Liver (tissue), 9 donors: Measurements from ENCODE around the gene VIM. TPM values are rescaled to one million over a fixed set of nuclear protein-coding genes. Genes with fewer than 3 reads are reported as not detected.

ENCODE experiments used
- DNase-seq: peaks from one replicate; pipeline ENCODE4 v3.0.0-alpha.2; 2017; ENCODE audit warnings: low spot score
- H3K27ac ChIP-seq, 2 donors: one replicate each; pipeline ENCODE4 v1.7.0; 2013; ENCODE audit warnings: inconsistent platforms in 2 of 2, low read length in 2 of 2, control low read depth in 1 of 2, low read depth in 1 of 2, mild to moderate bottlenecking in 1 of 2
- H3K27me3 ChIP-seq, 4 donors: one replicate each; pipeline versions ENCODE4 v1.6.1 to v1.7.0; 2013; ENCODE audit warnings: low read length in 3 of 4, inconsistent platforms in 1 of 4, mild to moderate bottlenecking in 1 of 4, moderate library complexity in 1 of 4; ENCODE audit not compliant: control insufficient read depth in 4 of 4, insufficient read depth in 4 of 4
- H3K36me3 ChIP-seq, 4 donors: one replicate each; pipeline versions ENCODE4 v1.6.1 to v1.7.0; 2013; ENCODE audit warnings: low read length in 3 of 4, mild to moderate bottlenecking in 3 of 4, low read depth in 1 of 4, moderate library complexity in 1 of 4; ENCODE audit not compliant: control insufficient read depth in 4 of 4, insufficient read depth in 3 of 4
- H3K4me1 ChIP-seq, 4 donors: one replicate each; pipeline versions ENCODE4 v1.6.1 to v1.7.0; 2013; ENCODE audit warnings: low read length in 3 of 4, mild to moderate bottlenecking in 3 of 4, moderate library complexity in 1 of 4; ENCODE audit not compliant: control insufficient read depth in 4 of 4, insufficient read depth in 4 of 4
- H3K4me3 ChIP-seq, 3 donors: one replicate each; pipeline versions ENCODE4 v1.6.1 to v1.7.0; 2013; ENCODE audit warnings: low read length in 3 of 3, control low read depth in 1 of 3, low read depth in 1 of 3, mild to moderate bottlenecking in 1 of 3
- H3K9ac ChIP-seq, 2 donors: one replicate each; pipeline ENCODE4 v1.7.0; 2013; ENCODE audit warnings: low read length in 2 of 2, mild to moderate bottlenecking in 2 of 2, moderate library complexity in 2 of 2, control low read depth in 1 of 2, low read depth in 1 of 2
- H3K9me3 ChIP-seq, 4 donors: one replicate each; pipeline versions ENCODE4 v1.6.1 to v1.7.0; 2013; ENCODE audit warnings: low read length in 3 of 4; ENCODE audit not compliant: control insufficient read depth in 4 of 4
- EGR1 ChIP-seq, 2 donors: IDR thresholded peaks; 2 replicates each; pipeline ENCODE4 v1.6.1; 2016 to 2018; ENCODE audit warnings: antibody characterized with exemption in 2 of 2, low read depth in 2 of 2
- FOXA1 ChIP-seq: IDR thresholded peaks from 2 replicates; pipeline ENCODE4 v1.6.1; 2016; ENCODE audit warnings: antibody characterized with exemption
- FOXA2 ChIP-seq: IDR thresholded peaks from 2 replicates; pipeline ENCODE4 v1.6.1; 2016; ENCODE audit warnings: antibody characterized with exemption
- HNF4A ChIP-seq, 2 donors: conservative IDR thresholded peaks; 2 replicates each; pipeline ENCODE4 v1.6.1; 2016; ENCODE audit warnings: antibody characterized with exemption in 2 of 2, mild to moderate bottlenecking in 2 of 2
- HNF4G ChIP-seq: IDR thresholded peaks from 2 replicates; pipeline ENCODE4 v1.6.1; 2016; ENCODE audit warnings: antibody characterized with exemption
- JUND ChIP-seq, 2 donors: IDR thresholded peaks; 2 replicates each; pipeline ENCODE4 v1.6.1; 2016; ENCODE audit warnings: antibody characterized with exemption in 2 of 2
- NR2F2 ChIP-seq: IDR thresholded peaks from 2 replicates; pipeline ENCODE4 v1.6.1; 2016; ENCODE audit warnings: antibody characterized with exemption
- RAD21 ChIP-seq, 2 donors: IDR thresholded peaks; 2 replicates each; pipeline ENCODE4 v1.6.1; 2016; ENCODE audit warnings: antibody characterized with exemption in 2 of 2, mild to moderate bottlenecking in 2 of 2
- RXRA ChIP-seq, 2 donors: IDR thresholded peaks; 2 replicates each; pipeline ENCODE4 v1.6.1; 2017 to 2018; ENCODE audit warnings: antibody characterized with exemption in 2 of 2, mild to moderate bottlenecking in 1 of 2
- SP1 ChIP-seq: IDR thresholded peaks from 2 replicates; pipeline ENCODE4 v1.6.1; 2018; ENCODE audit warnings: antibody characterized with exemption, mild to moderate bottlenecking
- TAF1 ChIP-seq: conservative IDR thresholded peaks from 2 replicates; pipeline ENCODE4 v1.6.1; 2016; ENCODE audit warnings: antibody characterized with exemption, mild to moderate bottlenecking
- YY1 ChIP-seq: IDR thresholded peaks from 2 replicates; pipeline ENCODE4 v1.6.1; 2016; ENCODE audit warnings: antibody characterized with exemption, mild to moderate bottlenecking
- WGBS: extraction: QIAGEN DNeasy Blood & Tissue Kit; methylation state at CpG from one replicate; pipeline ENCODE4 v1.1.7; 2013; 5-methylcytosine and 5-hydroxymethylcytosine counted together
- polyA plus RNA-seq, 2 donors: library from polyadenylated mRNA; stranded (reverse) in 1 of 2; unstranded in 1 of 2; fragments of 200-250 nt in 1 of 2; fragments of >200 nt in 1 of 2; fragmentation: Nextera tagmentation in 1 of 2; extraction: Ambion mirVana in 1 of 2; gene quantifications; one replicate each; pipeline versions ENCODE4 v1.2.1 to v1.2.3, GENCODE V29; 2013 to 2015
- total RNA-seq, 2 donors: library from RNA; depleted of rRNA; stranded (reverse); fragments of >200 nt; gene quantifications; one replicate each; pipeline ENCODE4 v1.2.3, GENCODE V29; 2014
- TF ChIP-seq, protein P1 (sequence below): IDR thresholded peaks from 2 replicates; pipeline ENCODE4 v1.6.1; 2016; ENCODE audit warnings: antibody characterized with exemption
- TF ChIP-seq, protein P2 (sequence below): fragments of 150-350 bp; IDR thresholded peaks from 2 replicates; pipeline ENCODE4 v1.5.1; 2017; ENCODE audit warnings: improper control_type of control experiment, low read depth, low read length; ENCODE audit not compliant: missing input control
- TF ChIP-seq, protein P3 (sequence below): IDR thresholded peaks from 2 replicates; pipeline ENCODE4 v1.6.1; 2016; ENCODE audit warnings: antibody characterized with exemption
- TF ChIP-seq, protein P4 (sequence below): IDR thresholded peaks from 2 replicates; pipeline ENCODE4 v1.6.1; 2016; ENCODE audit warnings: antibody characterized with exemption
- TF ChIP-seq, protein P5 (sequence below): IDR thresholded peaks from 2 replicates; pipeline ENCODE4 v1.6.1; 2016; ENCODE audit warnings: antibody characterized with exemption, mild to moderate bottlenecking
- donor health status: healthy.
- donor health status: healthy.
- donor health status: healthy.
- donor health status: healthy.
- donor health status: healthy.

The VIM gene
- total and polyA plus RNA-seq, 4 donors, result 42.5 to 212 (median 100) TPM

DNA sequence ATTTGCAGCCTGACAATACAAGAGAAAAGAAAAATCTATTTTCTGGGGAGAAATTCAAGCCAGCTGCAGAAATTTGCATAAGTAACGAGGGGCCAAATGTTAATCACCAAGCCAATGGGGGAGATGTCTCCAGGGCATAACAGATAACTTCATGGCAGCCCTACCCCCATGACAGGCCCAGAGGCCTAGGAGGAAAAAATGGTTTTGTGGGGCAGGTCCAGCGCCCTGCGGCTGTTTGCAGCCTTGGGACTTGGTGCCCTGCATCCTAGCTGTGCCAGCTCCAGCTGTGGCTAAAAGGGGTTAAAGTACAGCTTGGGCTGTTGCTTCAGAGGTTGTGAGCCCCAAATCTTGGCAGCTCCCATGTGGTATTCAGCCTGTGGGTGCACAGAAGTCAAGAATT, 54.3 kb downstream of the VIM start:
- H3K9me3 ChIP-seq, result peaks cover 0 to 7% (median 4%) of the 10 kb centered on the region in 4 donors
- H3K36me3 ChIP-seq, result no peaks in the 10 kb centered on the region
- no peak overlapping the region for H3K27ac ChIP-seq
- WGBS, result 81% methylated on average over 3 of the region's 3 CpGs
- no peak overlapping the region for H3K9ac ChIP-seq
- peaks cover 0 to 7% (median under 1%) of the 10 kb centered on the region in 4 donors for H3K27me3 ChIP-seq
- no peak for DNase-seq
- TF ChIP-seq, protein P1, sequence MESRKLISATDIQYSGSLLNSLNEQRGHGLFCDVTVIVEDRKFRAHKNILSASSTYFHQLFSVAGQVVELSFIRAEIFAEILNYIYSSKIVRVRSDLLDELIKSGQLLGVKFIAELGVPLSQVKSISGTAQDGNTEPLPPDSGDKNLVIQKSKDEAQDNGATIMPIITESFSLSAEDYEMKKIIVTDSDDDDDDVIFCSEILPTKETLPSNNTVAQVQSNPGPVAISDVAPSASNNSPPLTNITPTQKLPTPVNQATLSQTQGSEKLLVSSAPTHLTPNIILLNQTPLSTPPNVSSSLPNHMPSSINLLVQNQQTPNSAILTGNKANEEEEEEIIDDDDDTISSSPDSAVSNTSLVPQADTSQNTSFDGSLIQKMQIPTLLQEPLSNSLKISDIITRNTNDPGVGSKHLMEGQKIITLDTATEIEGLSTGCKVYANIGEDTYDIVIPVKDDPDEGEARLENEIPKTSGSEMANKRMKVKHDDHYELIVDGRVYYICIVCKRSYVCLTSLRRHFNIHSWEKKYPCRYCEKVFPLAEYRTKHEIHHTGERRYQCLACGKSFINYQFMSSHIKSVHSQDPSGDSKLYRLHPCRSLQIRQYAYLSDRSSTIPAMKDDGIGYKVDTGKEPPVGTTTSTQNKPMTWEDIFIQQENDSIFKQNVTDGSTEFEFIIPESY, result no peak
- TF ChIP-seq RXRA (IDR thresholded peaks at IDR 0.05) (no peak), HNF4G (no peak), HNF4A (conservative IDR thresholded peaks at IDR 0.05) (no peak), SP1 (no peak), TAF1 (no peak), EGR1 (IDR thresholded peaks at IDR 0.05; ENCODE audit: low read depth in 2 of 2) (no peak), YY1 (no peak), FOXA2 (no peak), RAD21 (IDR thresholded peaks at IDR 0.05) (no peak), NR2F2 (no peak), FOXA1 (no peak), JUND (IDR thresholded peaks at IDR 0.05) (no peak)
- TF ChIP-seq, protein P2, sequence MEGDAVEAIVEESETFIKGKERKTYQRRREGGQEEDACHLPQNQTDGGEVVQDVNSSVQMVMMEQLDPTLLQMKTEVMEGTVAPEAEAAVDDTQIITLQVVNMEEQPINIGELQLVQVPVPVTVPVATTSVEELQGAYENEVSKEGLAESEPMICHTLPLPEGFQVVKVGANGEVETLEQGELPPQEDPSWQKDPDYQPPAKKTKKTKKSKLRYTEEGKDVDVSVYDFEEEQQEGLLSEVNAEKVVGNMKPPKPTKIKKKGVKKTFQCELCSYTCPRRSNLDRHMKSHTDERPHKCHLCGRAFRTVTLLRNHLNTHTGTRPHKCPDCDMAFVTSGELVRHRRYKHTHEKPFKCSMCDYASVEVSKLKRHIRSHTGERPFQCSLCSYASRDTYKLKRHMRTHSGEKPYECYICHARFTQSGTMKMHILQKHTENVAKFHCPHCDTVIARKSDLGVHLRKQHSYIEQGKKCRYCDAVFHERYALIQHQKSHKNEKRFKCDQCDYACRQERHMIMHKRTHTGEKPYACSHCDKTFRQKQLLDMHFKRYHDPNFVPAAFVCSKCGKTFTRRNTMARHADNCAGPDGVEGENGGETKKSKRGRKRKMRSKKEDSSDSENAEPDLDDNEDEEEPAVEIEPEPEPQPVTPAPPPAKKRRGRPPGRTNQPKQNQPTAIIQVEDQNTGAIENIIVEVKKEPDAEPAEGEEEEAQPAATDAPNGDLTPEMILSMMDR, result no peak
- TF ChIP-seq, protein P3, sequence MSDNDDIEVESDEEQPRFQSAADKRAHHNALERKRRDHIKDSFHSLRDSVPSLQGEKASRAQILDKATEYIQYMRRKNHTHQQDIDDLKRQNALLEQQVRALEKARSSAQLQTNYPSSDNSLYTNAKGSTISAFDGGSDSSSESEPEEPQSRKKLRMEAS, result no peak
- TF ChIP-seq, protein P4, sequence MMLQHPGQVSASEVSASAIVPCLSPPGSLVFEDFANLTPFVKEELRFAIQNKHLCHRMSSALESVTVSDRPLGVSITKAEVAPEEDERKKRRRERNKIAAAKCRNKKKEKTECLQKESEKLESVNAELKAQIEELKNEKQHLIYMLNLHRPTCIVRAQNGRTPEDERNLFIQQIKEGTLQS, result no peak
- H3K4me1 ChIP-seq, result no peaks in the 10 kb centered on the region
- no peak overlapping the region for H3K4me3 ChIP-seq

DNA sequence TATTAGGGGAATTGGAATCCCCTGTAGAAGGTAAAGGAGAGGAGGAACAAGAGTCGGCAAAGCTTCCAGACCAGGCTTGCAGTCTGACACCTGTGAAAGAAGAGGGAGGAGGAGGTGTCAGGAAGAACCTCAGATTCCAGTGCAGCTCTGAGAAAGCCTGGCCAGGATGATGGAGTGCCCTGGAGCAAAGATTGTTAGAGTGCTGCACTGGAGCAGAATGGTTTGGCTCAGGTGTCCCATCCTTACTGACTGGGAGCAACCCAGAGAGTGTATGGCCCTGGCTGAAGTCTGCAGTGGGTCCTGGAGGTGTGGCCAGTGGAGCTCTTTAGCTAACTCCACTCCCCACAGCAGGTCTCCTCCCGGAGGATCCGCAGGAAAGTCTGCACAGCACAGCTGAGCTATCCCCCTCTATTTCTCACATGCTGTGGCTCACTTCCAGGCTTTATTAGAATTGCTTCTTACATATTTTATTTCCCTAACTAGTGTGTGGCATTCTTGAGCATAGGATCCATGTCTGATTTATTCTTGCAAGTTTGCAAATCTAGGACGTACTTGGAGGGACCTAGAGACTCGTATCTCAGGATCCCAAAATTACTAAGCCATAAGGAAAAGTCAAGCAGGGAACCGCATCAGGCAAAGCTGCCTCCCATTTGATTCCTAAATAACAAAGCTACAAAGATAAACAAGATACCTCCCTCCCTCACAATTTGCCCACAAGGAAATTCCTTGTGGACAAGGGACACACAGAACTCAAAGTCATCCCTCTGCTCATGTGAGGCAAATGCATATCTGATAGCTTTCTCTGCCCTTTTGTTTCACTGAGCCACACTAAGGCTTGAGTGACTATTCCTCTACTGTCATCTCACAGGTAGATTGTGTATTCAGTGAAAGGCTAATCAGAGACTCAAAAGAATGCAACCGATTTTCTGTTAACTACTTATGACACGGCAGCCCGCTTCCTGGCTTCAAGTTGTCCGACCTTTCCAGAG, 58.8 kb downstream of the VIM start:
- Histone ChIP-seq H3K36me3 (no peaks in the 10 kb centered on the region), H3K4me1 (no peaks in the 10 kb centered on the region), H3K27me3 (peaks cover 0 to 7% (median 2%) of the 10 kb centered on the region in 4 donors), H3K4me3 (no peak overlapping the region), H3K9ac (no peak overlapping the region), H3K9me3 (peaks cover 0 to 7% (median 4%) of the 10 kb centered on the region in 4 donors), H3K27ac (no peak overlapping the region)
- 58% methylated on average over 10 of the region's 10 CpGs for WGBS
- no peak for DNase-seq
- TF ChIP-seq, protein P5, sequence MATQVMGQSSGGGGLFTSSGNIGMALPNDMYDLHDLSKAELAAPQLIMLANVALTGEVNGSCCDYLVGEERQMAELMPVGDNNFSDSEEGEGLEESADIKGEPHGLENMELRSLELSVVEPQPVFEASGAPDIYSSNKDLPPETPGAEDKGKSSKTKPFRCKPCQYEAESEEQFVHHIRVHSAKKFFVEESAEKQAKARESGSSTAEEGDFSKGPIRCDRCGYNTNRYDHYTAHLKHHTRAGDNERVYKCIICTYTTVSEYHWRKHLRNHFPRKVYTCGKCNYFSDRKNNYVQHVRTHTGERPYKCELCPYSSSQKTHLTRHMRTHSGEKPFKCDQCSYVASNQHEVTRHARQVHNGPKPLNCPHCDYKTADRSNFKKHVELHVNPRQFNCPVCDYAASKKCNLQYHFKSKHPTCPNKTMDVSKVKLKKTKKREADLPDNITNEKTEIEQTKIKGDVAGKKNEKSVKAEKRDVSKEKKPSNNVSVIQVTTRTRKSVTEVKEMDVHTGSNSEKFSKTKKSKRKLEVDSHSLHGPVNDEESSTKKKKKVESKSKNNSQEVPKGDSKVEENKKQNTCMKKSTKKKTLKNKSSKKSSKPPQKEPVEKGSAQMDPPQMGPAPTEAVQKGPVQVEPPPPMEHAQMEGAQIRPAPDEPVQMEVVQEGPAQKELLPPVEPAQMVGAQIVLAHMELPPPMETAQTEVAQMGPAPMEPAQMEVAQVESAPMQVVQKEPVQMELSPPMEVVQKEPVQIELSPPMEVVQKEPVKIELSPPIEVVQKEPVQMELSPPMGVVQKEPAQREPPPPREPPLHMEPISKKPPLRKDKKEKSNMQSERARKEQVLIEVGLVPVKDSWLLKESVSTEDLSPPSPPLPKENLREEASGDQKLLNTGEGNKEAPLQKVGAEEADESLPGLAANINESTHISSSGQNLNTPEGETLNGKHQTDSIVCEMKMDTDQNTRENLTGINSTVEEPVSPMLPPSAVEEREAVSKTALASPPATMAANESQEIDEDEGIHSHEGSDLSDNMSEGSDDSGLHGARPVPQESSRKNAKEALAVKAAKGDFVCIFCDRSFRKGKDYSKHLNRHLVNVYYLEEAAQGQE, result no peak
- no peak for TF ChIP-seq RXRA (IDR thresholded peaks at IDR 0.05)
- no peak for TF ChIP-seq EGR1 (IDR thresholded peaks at IDR 0.05; ENCODE audit: low read depth in 2 of 2)
- TF ChIP-seq NR2F2, result no peak
- TF ChIP-seq, protein P4, result no peak
- TF ChIP-seq SP1, result no peak
- TF ChIP-seq, protein P3, result no peak
- TF ChIP-seq FOXA1, result no peak
- no peak for TF ChIP-seq HNF4G
- TF ChIP-seq YY1, result no peak
- no peak for TF ChIP-seq HNF4A (conservative IDR thresholded peaks at IDR 0.05)
